HG02852 (cell line): Measurements from ENCODE around the gene ADCY10.

ENCODE experiments used
- ATAC-seq: cut with Tn5 transposase; IDR thresholded peaks from one replicate; pipeline ENCODE4 v1.9.1; 2021; ENCODE audit warnings: mild to moderate bottlenecking, moderate library complexity; ENCODE audit not compliant: unreplicated experiment

Gene ADCY10

DNA sequence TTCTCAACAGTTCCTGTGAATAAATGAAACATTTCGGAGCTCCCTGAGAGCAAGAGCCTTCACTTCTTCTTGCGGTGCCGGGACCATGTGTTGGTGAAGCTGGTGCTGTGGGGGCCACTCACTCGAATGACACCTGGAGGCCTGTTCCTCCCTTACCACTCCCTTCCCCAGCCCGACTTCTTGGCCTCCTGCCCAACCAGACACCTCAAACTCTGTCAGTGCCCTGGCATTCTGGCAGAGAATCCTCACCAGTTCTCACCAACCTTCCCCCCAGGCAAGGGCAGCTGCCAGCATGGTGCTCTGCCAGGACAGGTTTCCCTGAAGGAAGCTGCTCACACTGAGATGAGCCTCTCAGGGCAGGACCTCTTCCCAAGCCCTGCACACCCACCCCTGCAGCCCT is 123.8 kb downstream of the ADCY10 start:
- ATAC-seq = no peak

DNA sequence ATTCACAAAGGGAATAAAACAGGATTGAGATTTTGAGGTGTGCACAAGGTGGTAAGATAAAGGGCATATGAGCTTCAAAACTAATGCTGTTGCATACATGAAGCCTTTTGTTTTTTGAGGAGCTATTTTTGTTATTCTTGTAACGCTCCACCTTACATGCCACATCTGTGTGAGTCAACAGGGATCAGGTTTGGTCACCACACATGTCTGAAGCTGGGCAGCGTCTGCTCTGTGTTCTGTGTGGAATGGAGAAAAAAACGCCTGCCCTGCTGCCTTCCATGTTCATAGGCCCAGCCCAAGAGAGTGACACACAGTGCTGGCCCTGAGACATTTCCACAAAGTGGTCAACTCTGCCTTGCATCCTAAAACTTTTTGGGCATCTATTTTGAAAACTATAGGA is 124.4 kb downstream of the ADCY10 start:
- ATAC-seq = no peak

- no peak for ATAC-seq
Observed at GRCh38 chr1:167786502-167786901, 127.4 kb downstream of the ADCY10 start.

DNA sequence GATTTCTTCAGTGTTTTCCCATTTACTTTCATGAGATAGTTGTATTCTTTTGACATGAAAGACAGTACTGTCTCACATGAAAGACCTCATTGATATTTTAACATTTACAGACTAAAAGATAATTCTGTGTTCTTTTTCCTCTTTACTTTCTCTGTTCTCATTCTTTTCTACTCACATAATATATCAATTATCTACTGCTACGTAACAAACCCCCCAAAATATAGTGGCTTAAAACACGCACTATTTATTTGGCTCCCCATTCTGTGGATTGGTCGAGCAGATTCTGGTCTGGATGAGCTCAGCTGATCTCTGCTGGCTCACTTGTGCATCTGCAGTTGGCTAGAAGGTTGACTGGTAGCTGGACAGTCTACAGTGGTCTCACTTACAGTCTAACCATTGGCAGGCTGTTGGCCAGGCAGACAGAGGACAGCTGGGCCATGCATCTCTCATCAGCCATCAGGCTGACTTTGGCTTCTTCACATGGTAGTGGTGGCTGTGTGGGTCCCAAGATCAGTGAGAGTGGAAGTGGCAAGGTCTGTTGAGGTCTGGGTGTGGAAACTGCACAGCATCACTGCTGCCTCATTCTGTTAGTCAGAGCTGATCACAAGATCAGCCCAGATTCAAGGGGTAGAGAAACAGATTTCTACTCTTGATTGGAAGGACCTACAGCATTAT is 128.9 kb downstream of the ADCY10 start:
- ATAC-seq = no peak

DNA sequence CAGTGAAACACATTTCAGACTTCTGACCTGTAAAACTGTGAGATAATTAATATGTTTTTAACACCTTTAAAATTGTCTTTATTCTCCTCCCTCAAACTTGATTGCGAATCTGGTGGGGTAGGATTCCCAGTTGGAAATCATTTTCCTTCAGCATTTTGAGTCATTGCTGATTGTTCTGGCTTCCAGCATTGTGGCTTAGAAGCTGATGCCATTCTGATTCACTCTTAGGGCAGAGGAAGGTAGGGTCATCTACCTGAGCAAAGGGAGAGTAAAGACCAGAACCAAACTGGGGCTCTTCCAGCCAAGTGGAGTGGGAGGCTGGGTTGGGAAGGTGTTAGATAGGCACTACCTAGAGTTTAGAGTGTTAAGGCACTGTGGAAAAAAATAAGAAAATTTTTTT is 131.0 kb downstream of the ADCY10 start:
- ATAC-seq = no peak

DNA sequence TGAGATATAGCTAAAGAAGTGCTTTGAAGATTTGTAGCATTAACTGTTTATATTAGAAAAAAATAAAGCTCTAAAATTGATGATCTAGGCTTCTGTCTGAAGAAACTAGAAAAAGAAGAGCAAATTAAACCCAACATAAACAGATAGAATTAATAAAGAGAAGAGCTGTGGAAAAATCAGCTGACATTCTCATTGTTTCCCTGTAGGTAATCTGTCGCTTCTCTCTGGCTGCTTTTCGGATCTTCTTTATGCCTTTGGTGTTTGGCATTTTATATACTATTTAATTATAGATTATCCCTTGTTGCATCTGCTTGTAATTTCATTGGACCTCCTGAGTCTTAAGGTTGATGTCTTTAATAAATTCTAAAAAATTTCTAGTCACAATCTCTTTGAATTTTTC is 132.4 kb downstream of the ADCY10 start:
- no peak for ATAC-seq

- no peak for ATAC-seq
Observed at GRCh38 chr1:167777269-167777650, 136.7 kb downstream of the ADCY10 start.

- no peak for ATAC-seq
Observed at GRCh38 chr1:167776616-167777268, 137.2 kb downstream of the ADCY10 start.

DNA sequence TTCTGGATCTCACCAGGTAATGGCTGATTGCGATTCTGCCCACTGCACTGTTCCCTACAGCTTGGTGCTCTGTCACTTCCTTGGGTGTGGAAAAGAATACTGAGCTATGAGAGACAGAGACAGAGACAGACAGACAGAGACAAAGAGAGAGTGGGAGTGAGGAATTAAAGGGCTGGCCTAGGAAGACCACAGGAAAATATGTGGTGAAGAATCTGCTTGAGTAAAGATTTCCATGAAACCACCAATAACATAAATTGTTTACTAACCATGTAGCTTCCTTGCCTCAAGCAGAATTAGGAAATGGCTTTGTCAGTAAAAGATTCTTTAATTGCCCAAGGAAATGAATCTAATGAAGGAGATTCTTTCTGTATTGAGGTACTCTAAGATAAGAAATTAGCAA is 137.8 kb downstream of the ADCY10 start:
- no peak for ATAC-seq

DNA sequence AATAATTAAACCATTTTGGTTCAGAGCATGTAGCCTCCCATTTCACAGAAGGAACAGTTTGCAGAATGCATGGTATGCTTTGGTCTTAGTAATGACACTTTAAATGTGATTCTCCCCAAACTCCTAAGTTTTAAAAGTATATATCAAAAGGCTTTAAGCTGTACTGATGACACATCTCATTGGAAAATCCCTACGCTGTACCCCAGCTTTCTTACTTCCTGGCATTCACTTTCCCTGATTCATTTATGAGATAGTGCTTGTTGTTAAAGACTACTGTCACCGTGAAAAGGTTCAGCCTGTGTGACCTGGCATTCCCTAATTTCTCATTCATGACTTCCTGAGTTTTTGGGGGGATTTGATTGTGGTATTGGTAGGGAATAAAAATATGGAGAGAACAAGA is 138.8 kb downstream of the ADCY10 start:
- ATAC-seq = no peak

GRCh38 chr1:167774710-167775109 is 139.2 kb downstream of the ADCY10 start:
- ATAC-seq = no peak

DNA sequence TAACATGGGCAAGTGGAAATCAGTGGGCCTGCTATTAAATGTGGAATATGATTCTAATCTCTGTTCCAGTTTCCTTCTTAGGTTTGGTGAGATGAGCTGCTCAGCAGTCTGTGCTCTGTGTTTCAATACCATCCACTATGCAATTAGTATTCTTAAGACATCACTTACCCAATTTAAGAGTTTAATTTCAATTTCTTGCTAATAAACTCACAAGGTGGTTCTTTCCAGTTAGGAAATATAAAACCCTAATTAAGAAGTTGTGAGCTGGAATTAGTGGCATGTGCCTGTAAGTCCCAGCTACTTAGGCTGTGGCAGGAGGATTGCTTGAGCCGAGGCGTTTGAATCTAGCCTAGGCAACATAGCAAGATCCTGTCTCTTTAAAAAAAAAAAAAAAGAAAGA is 140.4 kb downstream of the ADCY10 start:
- ATAC-seq = no peak

DNA sequence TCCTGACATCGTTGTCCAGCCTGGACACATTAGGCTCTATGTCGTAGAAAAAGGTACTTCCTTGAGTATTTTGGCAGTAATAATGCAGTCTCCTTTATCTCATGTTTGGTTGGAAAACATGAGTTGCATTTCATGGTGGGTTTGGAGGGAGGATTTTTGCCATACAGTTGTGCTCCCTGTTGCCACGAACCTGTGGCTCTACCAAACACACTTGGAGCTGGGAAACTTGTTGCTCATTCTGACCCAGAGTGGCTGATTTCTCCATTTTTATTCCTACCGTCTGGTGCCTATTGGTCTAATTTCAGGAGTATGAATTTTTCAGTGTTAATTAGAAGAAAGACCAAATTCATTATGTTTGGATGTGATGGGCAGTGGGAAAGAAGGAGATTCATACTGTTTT is 141.5 kb downstream of the ADCY10 start:
- no peak for ATAC-seq

- no peak for ATAC-seq
Observed at GRCh38 chr1:167770127-167770526, 143.8 kb downstream of the ADCY10 start.

DNA sequence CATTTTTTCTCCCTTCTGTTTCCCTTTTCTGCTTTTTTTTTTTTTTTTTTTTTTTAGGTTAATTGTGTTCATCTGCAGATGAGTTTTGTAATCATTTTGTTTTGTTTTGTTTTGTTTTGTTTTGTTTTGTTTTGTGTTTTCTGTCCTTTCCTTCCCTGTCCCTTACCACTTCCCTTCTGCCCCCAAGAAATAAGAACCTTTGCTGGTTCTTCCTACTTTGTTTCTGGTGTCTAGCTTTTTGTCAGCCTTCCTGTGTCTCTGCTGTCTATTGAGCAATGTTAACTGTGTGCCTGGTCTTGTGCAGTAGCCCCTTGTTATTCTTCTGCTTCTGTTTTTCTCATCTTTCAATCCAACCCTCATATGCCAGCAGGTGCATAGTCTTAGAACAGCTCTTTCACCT is 146.2 kb downstream of the ADCY10 start:
- ATAC-seq = no peak

GRCh38 chr1:167766538-167766937 is 147.4 kb downstream of the ADCY10 start:
- ATAC-seq = no peak

GRCh38 chr1:167765496-167765895 is 148.4 kb downstream of the ADCY10 start:
- no peak for ATAC-seq

DNA sequence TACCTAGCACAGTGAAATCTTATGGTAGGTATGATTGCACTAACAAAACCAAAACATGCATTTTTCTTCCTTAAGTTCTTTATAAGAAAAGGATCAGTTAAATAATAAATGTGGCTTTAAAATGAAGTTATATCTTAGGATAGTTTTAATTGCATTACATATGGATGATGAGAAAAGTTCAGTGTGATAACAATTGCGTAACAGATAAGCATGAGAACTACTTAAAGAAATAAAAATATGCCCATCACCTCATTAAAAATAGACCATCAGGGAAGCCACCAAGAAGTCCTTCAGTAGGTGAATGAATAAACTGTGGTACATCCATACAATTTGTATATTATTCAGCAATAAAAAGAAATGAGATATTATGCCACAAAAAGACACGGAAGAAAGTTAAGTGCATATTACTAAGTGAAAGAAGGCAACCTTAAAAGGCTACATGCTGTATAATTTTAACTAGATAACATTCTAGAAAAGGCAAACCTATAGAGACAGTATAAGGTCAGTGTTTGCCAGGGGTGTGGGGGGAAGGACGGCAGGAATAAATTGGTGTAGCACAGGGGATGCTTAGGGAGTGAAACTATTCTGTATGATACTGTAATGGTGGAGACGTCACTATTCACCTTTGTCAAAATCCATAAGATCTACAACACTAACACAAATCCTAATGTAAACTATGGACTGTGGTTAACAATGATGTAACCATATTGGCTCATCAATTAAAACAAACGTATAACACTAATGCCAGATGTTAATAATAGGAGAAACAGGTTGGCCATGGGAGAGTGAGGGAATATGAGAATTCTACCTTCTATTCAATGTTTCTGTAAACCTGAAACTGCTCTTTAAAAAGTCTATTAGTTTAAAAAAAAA is 149.2 kb downstream of the ADCY10 start:
- no peak for ATAC-seq

GRCh38 chr1:167763525-167764220 is 150.3 kb downstream of the ADCY10 start:
- ATAC-seq = no peak

DNA sequence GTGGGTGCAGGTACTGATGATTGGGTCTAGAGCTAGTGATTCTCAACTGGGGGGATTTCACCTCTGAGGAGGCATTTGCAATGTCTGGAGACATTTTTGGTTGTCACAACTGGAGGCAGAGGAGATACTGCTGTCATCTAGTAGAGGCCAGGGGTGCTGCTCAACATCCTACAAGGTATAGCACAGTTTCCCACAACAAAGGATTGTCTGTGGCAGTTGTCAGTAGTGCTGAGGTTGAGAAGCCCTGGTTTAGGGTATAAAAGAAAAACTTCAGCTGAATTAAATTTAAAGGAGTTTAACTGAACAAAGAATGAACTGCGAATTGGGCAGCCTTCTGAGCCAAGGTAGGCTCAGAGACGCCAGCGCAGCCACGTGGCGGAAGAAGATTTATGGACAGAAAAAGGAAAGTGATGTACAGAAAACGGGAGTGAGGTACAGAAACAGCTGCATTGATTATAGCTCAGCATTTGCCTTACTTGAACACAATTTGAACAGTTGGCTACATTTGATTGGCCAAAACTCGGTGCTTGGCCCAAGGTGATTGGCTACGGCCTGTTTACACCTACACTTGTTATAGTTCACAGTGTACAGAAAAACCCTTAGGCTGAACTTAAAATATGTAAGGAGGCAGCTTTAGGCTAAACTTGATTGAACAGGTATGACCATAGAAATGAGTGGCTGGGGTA is 151.7 kb downstream of the ADCY10 start:
- ATAC-seq = no peak

GRCh38 chr1:167761400-167761799 is 152.5 kb downstream of the ADCY10 start:
- ATAC-seq = no peak
